Loucy (cell line): Measurements from ENCODE around the gene MRPL24.

Source experiments
- H2AFZ ChIP-seq: fragments of 200-600 bp; sonication (generic); 2 replicates; pipeline ENCODE4 v1.6.0; 2016; ENCODE audit warnings: antibody characterized with exemption, mild to moderate bottlenecking, low read length, moderate library complexity
- H3F3A ChIP-seq: fragments of 200-600 bp; 2 replicates; pipeline ENCODE4 v1.6.0; 2016; ENCODE audit warnings: antibody characterized with exemption, low read depth, mild to moderate bottlenecking
- H3K27me3 ChIP-seq: fragments of 200-600 bp; sonication (generic); 2 replicates; pipeline ENCODE4 v1.6.1; 2014; ENCODE audit warnings: low read length, mild to moderate bottlenecking; ENCODE audit not compliant: insufficient read depth, poor library complexity, severe bottlenecking
- H3K36me3 ChIP-seq: fragments of 200-600 bp; sonication (generic); 2 replicates; pipeline ENCODE4 v1.6.1; 2016; ENCODE audit warnings: low read length; ENCODE audit not compliant: insufficient read depth
- H3K4me1 ChIP-seq: fragments of 200-600 bp; sonication (generic); 2 replicates; pipeline ENCODE4 v1.5.1; 2014; ENCODE audit warnings: low read length, mild to moderate bottlenecking; ENCODE audit not compliant: insufficient read depth, poor library complexity, severe bottlenecking
- H3K4me2 ChIP-seq: fragments of 200-600 bp; sonication (generic); 2 replicates; pipeline ENCODE4 v1.6.0; 2014; ENCODE audit warnings: antibody characterized with exemption, low read length, low read depth, mild to moderate bottlenecking; ENCODE audit not compliant: poor library complexity, severe bottlenecking
- H3K4me3 ChIP-seq: fragments of 200-600 bp; sonication (generic); 2 replicates; pipeline ENCODE4 v1.5.1; 2014; ENCODE audit warnings: low read length, mild to moderate bottlenecking, mixed read lengths; ENCODE audit not compliant: poor library complexity, severe bottlenecking
- H3K79me2 ChIP-seq: fragments of 200-600 bp; sonication (generic); 2 replicates; pipeline ENCODE4 v1.6.1; 2014; ENCODE audit warnings: low read length; ENCODE audit not compliant: insufficient read depth
- H3K9ac ChIP-seq: fragments of 200-600 bp; sonication (generic); 2 replicates; pipeline ENCODE4 v1.6.0; 2014; ENCODE audit warnings: mild to moderate bottlenecking, low read depth, low read length, moderate library complexity; ENCODE audit not compliant: poor library complexity, severe bottlenecking
- H3K9me2 ChIP-seq: fragments of 200-600 bp; sonication (generic); replicated peaks from 2 replicates; pipeline ENCODE4 v1.6.1; 2016; ENCODE audit warnings: low read depth, low read length, mixed read lengths
- H3K9me3 ChIP-seq: fragments of 200-600 bp; sonication (generic); 2 replicates; pipeline ENCODE4 v1.6.1; 2014; ENCODE audit warnings: mild to moderate bottlenecking, antibody characterized with exemption, low read length, low read depth; ENCODE audit not compliant: insufficient read depth
- H4K20me1 ChIP-seq: fragments of 200-600 bp; sonication (generic); 2 replicates; pipeline ENCODE4 v1.6.0; 2014; ENCODE audit warnings: antibody characterized with exemption, low read length, mild to moderate bottlenecking; ENCODE audit not compliant: insufficient read depth, poor library complexity, severe bottlenecking
- CTCF ChIP-seq: fragments of 200-600 bp; sonication (generic); conservative IDR thresholded peaks from 2 replicates; pipeline ENCODE4 v1.5.1; 2014; ENCODE audit warnings: mild to moderate bottlenecking, antibody characterized with exemption, low read length
- EZH2phosphoT487 ChIP-seq: fragments of 200-600 bp; IDR thresholded peaks from 2 replicates; pipeline ENCODE4 v1.6.1; 2018; ENCODE audit warnings: antibody characterized with exemption, mild to moderate bottlenecking, moderate library complexity, borderline replicate concordance

The MRPL24 gene

GRCh38 chr1:156696755-156697154, 44.1 kb downstream of the MRPL24 start:
- Histone ChIP-seq H2AFZ (no peak overlapping the region), H3K9me3 (no peaks in the 10 kb centered on the region), H3K79me2 (no peaks in the 10 kb centered on the region), H3K4me1 (peaks cover 18% of the 10 kb centered on the region), H3K9ac (no peak overlapping the region), H3K4me3 (no peak overlapping the region), H4K20me1 (no peaks in the 10 kb centered on the region), H3K27me3 (no peaks in the 10 kb centered on the region), H3F3A (no peaks in the 10 kb centered on the region), H3K9me2 (no peaks in the 10 kb centered on the region), H3K36me3 (no peaks in the 10 kb centered on the region), H3K4me2 (no peak overlapping the region)
- TF ChIP-seq EZH2phosphoT487 = no peak
- TF ChIP-seq CTCF = no peak

DNA sequence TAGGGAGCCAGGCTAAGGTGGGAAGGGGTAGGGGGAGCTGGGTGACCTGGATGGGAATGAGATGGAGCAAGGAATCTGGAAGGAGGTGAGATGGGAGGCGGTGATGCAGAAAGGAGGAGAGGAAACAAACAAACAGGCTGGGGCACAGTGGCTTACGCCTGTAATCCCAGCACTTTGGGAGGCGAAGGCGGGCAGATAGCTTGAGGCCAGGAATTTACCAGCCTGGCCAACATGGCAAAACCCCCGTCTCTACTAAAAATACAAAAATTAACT, 46.3 kb downstream of the MRPL24 start:
- H3K4me2 ChIP-seq = no peak overlapping the region
- no peaks in the 10 kb centered on the region for H3F3A ChIP-seq
- H3K27me3 ChIP-seq = no peaks in the 10 kb centered on the region
- no peaks in the 10 kb centered on the region for H3K36me3 ChIP-seq
- peaks cover 18% of the 10 kb centered on the region for H3K4me1 ChIP-seq
- no peaks in the 10 kb centered on the region for H4K20me1 ChIP-seq
- TF ChIP-seq CTCF (no peak), EZH2phosphoT487 (no peak)
- no peak overlapping the region for H3K4me3 ChIP-seq
- no peaks in the 10 kb centered on the region for H3K9me3 ChIP-seq
- H3K79me2 ChIP-seq = no peaks in the 10 kb centered on the region
- H2AFZ ChIP-seq = no peak overlapping the region
- H3K9me2 ChIP-seq = no peaks in the 10 kb centered on the region
- H3K9ac ChIP-seq = no peak overlapping the region

DNA sequence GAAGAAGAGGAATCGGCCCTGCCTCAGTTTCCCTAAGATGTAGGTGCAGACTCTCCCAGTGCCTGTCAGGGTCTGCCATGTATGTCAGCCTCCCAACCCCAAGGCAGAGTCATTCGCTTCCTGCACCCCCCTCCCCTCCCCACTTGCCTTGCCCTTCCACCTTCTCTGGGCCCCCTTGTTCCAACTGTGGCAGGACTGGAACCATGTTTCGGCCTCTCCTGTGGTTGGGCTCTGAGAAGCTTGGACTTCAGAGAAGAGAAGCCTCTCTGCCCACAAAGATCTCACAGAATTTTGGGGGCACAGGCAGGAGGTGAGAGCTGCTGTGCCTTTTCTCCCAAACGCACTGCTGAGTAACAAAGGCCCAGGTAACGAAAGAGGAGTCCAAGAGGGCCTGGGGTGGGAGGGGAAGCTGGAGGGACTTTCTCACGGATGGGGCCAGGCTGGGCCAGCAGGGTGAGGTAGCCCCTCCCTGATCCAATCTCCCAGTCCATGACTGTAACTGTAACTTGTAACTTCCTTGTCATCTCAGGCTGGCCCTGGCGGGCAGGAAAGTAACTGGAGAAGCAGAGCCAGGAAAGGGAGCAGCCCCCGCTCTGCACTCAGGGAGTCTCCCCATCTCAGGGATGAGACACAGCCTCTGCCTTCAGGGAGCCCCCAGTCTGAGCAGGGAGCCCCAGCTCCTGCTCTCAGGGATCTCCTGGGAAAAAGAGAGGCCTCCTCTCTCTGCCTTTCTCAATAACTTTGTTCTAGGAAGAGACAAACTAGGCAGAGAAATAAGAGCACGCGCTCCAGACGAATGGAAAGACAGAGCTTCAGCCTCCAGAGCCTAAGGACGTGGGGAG, 46.8 kb downstream of the MRPL24 start:
- H3K4me1 ChIP-seq = peaks cover 21% of the 10 kb centered on the region
- H3F3A ChIP-seq = no peaks in the 10 kb centered on the region
- H2AFZ ChIP-seq = no peak overlapping the region; the same call in 1 of the 2 replicates

More for the DNA sequence above, 46.8 kb downstream of the MRPL24 start:
- Histone ChIP-seq H3K9ac (no peak overlapping the region), H3K79me2 (no peaks in the 10 kb centered on the region), H3K4me3 (no peak overlapping the region), H3K9me3 (no peaks in the 10 kb centered on the region), H3K9me2 (no peaks in the 10 kb centered on the region), H4K20me1 (no peaks in the 10 kb centered on the region), H3K36me3 (no peaks in the 10 kb centered on the region), H3K27me3 (no peaks in the 10 kb centered on the region), H3K4me2 (no peak overlapping the region)
- no peak for TF ChIP-seq CTCF
- no peak for TF ChIP-seq EZH2phosphoT487
